Measurements from ENCODE around the gene DENND6B.

Gene DENND6B

DNA sequence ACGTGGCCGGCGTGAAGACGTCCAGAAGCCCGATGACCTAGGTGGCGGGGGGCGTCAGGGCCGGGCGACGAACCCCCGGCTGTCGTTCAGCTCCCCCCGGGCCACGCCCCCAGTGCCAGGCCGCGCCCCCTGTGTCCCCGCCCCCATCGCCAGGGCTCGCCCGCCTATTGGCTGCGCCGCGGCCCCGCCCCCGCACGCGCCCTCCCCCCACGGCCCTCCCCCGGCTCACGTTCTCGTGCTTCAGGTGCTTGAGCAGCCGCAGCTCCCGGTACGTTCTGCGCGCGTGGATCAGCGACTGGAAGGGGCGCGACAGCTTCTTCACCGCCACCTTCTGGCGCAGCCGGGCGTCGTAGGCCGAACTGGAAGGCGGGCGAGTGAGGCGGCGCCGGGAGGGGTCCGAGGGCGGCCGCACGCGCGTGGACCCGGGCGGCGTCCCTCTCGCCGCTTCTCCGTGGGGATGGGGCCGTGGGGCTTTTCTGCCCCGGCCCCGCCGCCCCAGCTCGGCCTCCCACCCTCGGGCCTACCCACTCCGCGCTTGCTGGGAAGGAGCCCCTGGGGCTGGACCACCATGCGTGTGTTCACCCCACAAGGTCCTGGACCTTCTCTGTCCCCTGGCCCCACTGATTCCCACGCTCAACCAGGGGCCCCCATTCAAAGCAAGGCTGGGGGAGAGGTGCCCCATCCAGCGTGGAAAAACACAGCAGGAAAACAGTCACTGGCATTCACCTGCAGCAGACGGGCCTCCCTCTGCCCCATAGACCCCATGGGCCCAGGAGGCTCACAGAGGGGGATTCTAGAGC, 59.0 kb downstream of the DENND6B start:
- DNase-seq = peak; percentile 57

DNA sequence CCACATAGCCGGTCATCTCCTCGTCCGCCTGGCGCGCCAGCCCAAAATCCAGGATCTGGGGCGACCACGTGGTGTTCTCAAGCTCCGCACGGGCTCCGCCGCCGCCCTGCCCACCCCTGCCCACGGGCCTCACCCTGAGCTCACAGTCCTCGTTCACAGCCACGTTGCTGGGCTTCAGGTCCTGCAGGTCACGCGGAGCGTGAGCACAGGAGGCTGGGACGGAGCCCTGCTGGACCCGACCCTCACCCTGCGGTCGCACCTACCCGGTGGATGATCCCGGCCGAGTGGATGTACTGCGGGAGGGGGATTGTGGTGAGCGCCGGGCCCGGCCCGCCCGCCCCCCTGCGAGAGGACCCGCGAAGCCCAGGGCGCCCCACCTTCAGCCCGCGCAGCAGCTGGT, 59.8 kb downstream of the DENND6B start:
- DNase-seq = no peak

DNA sequence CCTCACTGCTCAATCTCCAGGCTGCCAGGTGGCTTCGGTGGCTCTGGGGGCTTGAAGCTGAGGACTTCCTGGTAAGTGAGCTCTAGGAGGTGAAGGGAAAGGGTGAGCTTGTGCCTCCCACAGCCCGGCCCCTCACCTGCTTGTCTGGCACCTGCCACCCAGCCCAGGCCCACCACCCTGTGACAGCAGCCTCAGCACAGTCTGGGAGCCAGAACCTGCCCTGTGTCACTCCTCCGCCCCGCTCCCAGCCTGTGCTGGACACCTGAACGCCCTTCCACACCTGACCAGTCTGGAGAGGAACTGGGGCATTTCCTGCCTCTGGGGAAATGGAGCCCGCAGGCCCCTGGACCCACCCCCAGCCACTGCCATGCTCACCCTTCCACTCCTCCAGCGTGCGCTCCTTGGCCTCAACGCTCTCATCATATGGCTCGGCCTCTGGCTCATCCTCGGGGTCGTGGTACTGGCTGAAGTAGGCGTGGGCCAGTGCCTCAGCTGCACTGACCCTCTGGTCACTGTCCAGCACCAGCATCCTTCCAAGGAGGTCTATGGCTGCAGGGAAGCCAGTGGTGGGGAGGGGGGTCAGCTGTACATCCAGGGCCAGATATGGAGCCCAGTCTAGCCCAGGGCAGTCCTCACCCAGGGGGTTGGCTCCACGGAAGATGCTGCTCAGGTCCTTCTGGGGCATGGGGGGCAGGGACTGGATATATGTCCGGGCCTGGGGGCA, 61.7 kb downstream of the DENND6B start:
- no peak for DNase-seq

GRCh38 chr22:50264104-50264745, 62.6 kb downstream of the DENND6B start:
- DNase-seq = no peak

DNA sequence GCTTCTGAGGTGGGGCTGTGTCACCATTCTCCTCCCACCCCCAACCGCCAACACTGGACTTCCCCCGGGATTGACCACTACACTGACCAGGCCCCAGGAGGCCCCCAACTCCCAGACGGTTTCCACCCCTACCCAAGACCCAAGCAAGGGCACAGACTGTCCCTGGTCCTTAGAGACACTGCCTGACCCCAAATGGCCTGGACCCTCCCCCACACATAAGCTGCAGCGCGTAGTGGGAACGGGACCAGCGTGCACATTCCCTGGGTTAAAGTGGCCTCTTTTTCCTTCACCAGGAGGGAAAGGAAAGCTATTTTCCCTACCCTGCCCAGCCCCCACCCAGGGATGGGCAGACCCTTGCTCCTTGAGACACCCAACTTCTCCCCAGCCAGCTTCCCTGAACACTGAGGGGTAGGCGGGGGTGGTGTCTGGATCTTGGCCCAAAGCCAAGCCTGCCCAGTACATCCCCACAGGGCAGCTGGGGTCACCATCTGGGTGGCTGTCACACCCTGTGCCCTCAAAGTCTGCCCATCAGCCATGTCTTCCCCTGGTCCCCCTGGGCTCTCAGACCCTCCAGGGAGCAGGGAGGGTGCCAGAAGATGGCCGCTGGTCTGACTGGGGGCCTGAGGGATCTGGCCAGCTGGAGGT, 63.7 kb downstream of the DENND6B start:
- no peak for DNase-seq

DNA sequence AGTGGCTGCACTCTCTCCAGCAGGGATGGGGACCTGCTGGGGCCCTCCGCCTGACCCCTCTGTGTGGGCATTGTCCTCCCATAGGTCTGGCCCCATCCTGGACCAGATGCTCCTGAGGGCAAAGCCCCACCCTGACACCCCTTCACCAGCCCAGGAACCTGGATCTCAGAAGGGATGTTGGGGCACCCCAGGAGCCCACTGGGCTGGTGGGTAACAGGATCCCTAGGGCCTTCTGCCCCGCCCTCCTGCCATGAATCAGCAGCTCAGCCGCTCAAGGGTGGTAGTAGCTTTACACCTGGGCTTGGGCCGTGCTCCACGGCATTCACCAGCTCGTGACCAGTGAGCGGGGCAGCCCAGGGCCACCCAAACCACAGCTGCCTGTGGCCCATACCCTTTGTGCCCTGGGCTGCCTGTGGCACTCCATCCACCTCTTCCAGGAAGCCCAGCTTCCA, 64.3 kb downstream of the DENND6B start:
- DNase-seq = no peak

DNA sequence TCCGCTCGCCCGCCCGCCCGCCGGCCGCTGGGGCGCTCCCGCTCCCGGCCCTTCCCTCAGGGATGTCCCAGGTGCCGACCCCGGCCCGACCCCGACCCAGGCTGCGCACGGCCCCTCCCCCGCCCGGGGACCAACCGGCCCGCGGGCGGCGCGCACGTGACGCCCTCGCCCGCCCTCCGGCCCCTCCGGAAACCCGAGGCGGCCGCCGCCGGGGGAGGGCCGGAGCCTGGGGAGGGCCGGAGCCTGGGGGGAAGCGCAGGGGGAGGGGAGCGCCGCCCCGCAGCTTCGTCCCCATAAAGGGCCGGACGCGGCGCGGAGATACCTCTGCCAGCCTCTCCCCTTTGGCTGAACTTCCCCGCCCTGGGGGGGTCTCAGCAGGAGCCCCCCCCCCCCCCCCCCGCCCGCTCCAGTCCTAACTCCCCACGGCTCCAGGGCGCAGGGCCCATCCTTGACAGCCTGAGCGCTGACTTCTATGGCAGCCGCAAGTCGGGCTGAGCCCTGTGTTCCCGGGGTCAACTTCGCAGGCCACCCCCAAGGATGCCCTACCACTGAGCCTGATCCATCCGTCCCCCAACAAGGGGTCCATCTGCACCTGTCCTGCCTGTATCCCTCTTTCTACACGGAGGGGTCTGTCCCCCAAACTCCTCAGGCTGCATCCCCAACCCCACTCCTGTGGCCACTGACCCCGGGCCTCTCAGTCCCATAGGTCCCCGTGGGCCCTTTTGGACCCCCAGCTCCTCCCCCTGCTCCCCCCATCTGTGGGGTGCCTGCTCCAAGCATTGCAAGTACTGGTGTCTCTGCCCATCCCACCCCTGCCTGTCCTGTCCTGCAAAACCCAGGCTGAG, 65.0 kb downstream of the DENND6B start, which contains the start of gene MAPK12:
TSS of gene MAPK12 (minus strand) at position 69 of the 845 bp plus-strand sequence. CDS start 174 bp downstream, outside the sequence.
- DNase-seq = no peak

GRCh38 chr22:50260801-50261614, 65.8 kb downstream of the DENND6B start:
- no peak for DNase-seq

DNA sequence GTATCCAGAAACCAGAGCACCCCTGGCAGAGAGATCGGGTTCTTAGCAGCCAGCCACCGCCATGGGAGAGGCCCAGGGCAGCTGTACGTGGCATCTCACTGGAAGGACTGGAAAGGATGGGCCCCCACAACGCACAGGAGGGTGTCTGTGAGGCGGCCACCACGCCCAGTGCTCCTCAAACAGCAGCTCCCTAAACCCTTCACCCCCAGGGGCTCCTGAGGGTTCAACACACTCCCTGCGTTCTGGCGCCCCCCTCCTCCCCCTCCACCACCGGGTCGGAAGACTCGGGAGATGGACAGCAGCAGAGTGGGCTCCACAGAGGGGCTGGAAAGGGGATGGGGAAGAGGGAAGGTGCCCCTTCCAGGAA, 66.4 kb downstream of the DENND6B start:
- DNase-seq = no peak

DNA sequence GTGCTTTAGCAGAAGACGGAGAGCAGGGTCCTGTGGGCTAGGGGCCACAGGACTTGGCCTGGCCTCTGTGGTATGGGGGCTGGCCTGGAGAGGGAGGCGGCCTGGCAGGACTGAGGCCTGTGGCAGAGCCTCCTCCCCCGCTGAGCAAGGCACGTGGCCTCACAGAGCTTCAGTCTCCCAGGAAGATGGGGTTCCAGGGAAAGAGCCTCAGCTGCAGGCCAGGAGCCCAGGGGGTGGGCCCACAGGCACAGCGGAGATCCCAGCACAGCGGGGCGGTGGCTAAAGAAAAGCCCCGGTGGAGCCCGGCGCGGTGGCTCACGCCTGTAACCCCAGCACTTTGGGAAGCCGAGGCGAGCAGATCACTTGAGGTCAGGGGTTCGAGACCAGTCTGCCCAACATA, 67.5 kb downstream of the DENND6B start:
- no peak for DNase-seq

Data from CD4-positive, alpha-beta T cell treated with Interferon gamma for 1 hour (primary cell).